ENCODE results near the gene FAM89A. TPM values are rescaled to one million over a fixed set of nuclear protein-coding genes. Genes with fewer than 3 reads are reported as not detected.
"Not testable (repeated sequence)": the region's sequence is repeated elsewhere in the genome, so short reads cannot be mapped to it uniquely, and the experiment has no call there.

The FAM89A gene
- total and polyA plus RNA-seq, 4 donors: 14.3 to 27.1 (median 23.2) TPM

DNA sequence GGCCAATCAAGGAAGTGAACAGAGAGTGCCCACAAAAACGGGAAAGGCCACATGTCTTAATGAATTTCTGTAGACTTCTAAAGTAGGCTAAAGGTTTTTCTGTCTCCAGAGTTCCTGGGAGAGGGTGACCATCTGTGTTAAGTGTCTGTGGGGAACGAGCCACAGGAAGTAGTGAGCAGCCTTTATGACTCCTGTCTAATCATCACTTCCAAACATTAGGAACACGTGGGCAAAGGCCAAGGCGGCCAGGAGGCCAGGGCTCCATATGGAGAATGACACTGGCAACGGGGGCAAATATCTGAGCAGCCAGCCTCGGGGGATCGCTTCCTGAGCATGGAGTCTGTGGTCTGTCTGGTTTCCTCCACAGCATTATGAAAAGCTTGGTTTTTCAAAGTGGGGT, 7.1 kb downstream of the FAM89A start:
- Histone ChIP-seq H3K27me3 (ENCODE audit: control insufficient read depth in 3 of 3, insufficient read depth in 3 of 3, low read length in 2 of 3) (peaks cover 0 to 13% (median 0%) of the 10 kb centered on the region in 3 donors), H3K4me1 (ENCODE audit: control insufficient read depth in 5 of 5, insufficient read depth in 5 of 5, low read length in 5 of 5) (peaks cover 0 to 28% (median 6%) of the 10 kb centered on the region in 5 donors), H3K36me3 (ENCODE audit: control insufficient read depth in 4 of 4, insufficient read depth in 4 of 4, low read length in 4 of 4) (peaks cover 0 to 3% (median 0%) of the 10 kb centered on the region in 4 donors), H3K9ac (ENCODE audit: insufficient read depth in 1 of 2, low read length in 2 of 2) (no peak overlapping the region), H3K27ac (ENCODE audit: low read depth in 1 of 2, low read length in 1 of 2) (peak overlapping the region in 1 of 2 donors; percentile 21), H3K4me3 (no peak overlapping the region), H3K9me3 (ENCODE audit: control insufficient read depth in 4 of 4, insufficient read depth in 3 of 4, low read length in 3 of 4) (no peaks in the 10 kb centered on the region)
- DNase-seq (no peak), ATAC-seq (ENCODE audit: insufficient read depth, low FRiP score) (no peak)
- TF ChIP-seq, protein P1, sequence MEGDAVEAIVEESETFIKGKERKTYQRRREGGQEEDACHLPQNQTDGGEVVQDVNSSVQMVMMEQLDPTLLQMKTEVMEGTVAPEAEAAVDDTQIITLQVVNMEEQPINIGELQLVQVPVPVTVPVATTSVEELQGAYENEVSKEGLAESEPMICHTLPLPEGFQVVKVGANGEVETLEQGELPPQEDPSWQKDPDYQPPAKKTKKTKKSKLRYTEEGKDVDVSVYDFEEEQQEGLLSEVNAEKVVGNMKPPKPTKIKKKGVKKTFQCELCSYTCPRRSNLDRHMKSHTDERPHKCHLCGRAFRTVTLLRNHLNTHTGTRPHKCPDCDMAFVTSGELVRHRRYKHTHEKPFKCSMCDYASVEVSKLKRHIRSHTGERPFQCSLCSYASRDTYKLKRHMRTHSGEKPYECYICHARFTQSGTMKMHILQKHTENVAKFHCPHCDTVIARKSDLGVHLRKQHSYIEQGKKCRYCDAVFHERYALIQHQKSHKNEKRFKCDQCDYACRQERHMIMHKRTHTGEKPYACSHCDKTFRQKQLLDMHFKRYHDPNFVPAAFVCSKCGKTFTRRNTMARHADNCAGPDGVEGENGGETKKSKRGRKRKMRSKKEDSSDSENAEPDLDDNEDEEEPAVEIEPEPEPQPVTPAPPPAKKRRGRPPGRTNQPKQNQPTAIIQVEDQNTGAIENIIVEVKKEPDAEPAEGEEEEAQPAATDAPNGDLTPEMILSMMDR (IDR thresholded peaks at IDR 0.05; ENCODE audit: control extremely low read depth, extremely low read depth): no peak
- 18 to 42% methylated on average over 7 of the region's 7 CpGs for WGBS, 2 donors

DNA sequence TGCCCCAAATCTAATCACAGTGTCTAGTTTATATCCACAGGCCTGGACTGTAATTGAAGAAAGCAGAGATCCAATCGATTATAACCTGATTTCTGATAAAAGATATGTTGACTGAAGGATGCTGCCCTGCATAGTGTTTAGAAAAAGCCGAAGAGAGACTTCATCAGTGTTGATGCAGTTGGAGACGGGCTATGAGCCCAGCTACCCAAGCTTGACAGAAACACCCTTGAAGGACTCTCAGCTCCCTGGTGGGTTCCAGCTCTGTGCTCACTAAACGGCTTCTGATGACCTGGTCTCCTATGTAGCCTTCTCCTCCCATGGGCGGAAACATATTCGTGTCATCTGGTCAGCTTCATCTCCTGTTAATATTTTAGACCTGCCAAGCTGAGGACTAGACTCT, 10.2 kb downstream of the FAM89A start:
- 85 to 90% methylated on average over 6 of the region's 6 CpGs for WGBS, 2 donors
- Histone ChIP-seq H3K4me1 (ENCODE audit: control insufficient read depth in 5 of 5, insufficient read depth in 5 of 5, low read length in 5 of 5) (peaks cover 0 to 13% (median 4%) of the 10 kb centered on the region in 5 donors), H3K27me3 (ENCODE audit: control insufficient read depth in 3 of 3, insufficient read depth in 3 of 3, low read length in 2 of 3) (peaks cover 0 to under 1% (median 0%) of the 10 kb centered on the region in 3 donors), H3K4me3 (no peak overlapping the region), H3K27ac (ENCODE audit: low read depth in 1 of 2, low read length in 1 of 2) (no peak overlapping the region), H3K36me3 (ENCODE audit: control insufficient read depth in 4 of 4, insufficient read depth in 4 of 4, low read length in 4 of 4) (peaks cover 0 to 3% (median 0%) of the 10 kb centered on the region in 4 donors), H3K9me3 (ENCODE audit: control insufficient read depth in 4 of 4, insufficient read depth in 3 of 4, low read length in 3 of 4) (no peaks in the 10 kb centered on the region), H3K9ac (ENCODE audit: insufficient read depth in 1 of 2, low read length in 2 of 2) (no peak overlapping the region)
- ATAC-seq (ENCODE audit: insufficient read depth, low FRiP score): no peak
- TF ChIP-seq, protein P1 (IDR thresholded peaks at IDR 0.05; ENCODE audit: control extremely low read depth, extremely low read depth): no peak
- DNase-seq: no peak

DNA sequence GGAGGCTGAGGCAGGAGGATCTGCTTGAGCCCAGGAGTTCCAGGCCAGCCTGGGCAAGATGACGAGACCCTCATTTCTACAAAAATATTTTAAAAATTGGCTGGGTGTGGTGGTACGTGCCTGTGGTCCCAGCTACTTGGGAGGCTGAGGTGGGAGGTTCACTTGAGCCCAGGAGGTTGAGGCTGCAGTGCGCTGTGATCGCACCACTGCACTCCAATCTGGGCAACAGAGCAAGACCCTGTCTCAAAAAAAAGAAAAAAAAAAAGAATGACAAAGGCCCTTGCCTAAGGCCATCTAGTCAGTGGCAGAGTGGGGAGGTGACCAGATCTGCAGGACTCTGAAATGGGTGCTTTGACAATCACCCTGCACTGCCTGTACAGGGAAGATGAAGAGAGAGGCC, 10.8 kb downstream of the FAM89A start:
- H3K27me3 ChIP-seq (ENCODE audit: control insufficient read depth in 3 of 3, insufficient read depth in 3 of 3, low read length in 2 of 3); H3K4me3 ChIP-seq; H3K9ac ChIP-seq (ENCODE audit: insufficient read depth in 1 of 2, low read length in 2 of 2); H3K36me3 ChIP-seq (ENCODE audit: control insufficient read depth in 4 of 4, insufficient read depth in 4 of 4, low read length in 4 of 4); H3K27ac ChIP-seq (ENCODE audit: low read depth in 1 of 2, low read length in 1 of 2); H3K9me3 ChIP-seq (ENCODE audit: control insufficient read depth in 4 of 4, insufficient read depth in 3 of 4, low read length in 3 of 4); ATAC-seq (ENCODE audit: insufficient read depth, low FRiP score); DNase-seq: not testable (repeated sequence)
- 94 to 100% methylated on average over 4 of the region's 4 CpGs for WGBS, 2 donors
- peaks cover 0 to 13% (median 4%) of the 10 kb centered on the region in 5 donors for H3K4me1 ChIP-seq (ENCODE audit: control insufficient read depth in 5 of 5, insufficient read depth in 5 of 5, low read length in 5 of 5)

DNA sequence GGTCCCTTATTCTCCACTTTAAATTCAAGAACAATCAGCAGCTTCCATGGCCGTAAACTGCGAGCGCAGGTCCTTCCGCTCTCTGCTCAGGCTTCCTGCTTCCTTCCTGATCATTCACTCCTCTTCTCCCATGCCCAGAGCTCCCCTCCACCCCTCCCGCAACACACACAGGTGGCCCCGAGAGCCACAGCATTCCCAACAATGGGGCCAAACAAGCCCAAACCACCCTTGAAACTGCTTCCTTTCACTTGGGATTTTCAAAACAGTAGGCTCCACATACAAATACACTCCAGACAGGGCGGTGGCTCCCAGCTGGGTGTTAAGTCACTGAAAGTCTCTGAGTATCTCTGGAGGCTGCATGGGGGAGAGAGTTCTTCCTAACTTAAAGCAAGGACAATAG, 11.4 kb downstream of the FAM89A start:
- no peaks in the 10 kb centered on the region for H3K9me3 ChIP-seq (ENCODE audit: control insufficient read depth in 4 of 4, insufficient read depth in 3 of 4, low read length in 3 of 4)
- peaks cover 0 to 13% (median 4%) of the 10 kb centered on the region in 5 donors for H3K4me1 ChIP-seq (ENCODE audit: control insufficient read depth in 5 of 5, insufficient read depth in 5 of 5, low read length in 5 of 5)
- H3K36me3 ChIP-seq (ENCODE audit: control insufficient read depth in 4 of 4, insufficient read depth in 4 of 4, low read length in 4 of 4): peaks cover 0 to 3% (median 0%) of the 10 kb centered on the region in 4 donors
- TF ChIP-seq, protein P1 (IDR thresholded peaks at IDR 0.05; ENCODE audit: control extremely low read depth, extremely low read depth): no peak
- WGBS, 2 donors: 22 to 42% methylated on average over 7 of the region's 7 CpGs
- ATAC-seq (ENCODE audit: insufficient read depth, low FRiP score) (peak; percentile 39), DNase-seq (peak in 2 of 3 donors; percentile 46 to 48)
- peak overlapping the region in 1 of 2 donors; percentile 26 for H3K27ac ChIP-seq (ENCODE audit: low read depth in 1 of 2, low read length in 1 of 2)
- H3K27me3 ChIP-seq (ENCODE audit: control insufficient read depth in 3 of 3, insufficient read depth in 3 of 3, low read length in 2 of 3): no peaks in the 10 kb centered on the region
- H3K9ac ChIP-seq (ENCODE audit: insufficient read depth in 1 of 2, low read length in 2 of 2): no peak overlapping the region
- no peak overlapping the region for H3K4me3 ChIP-seq

Measured in lung (tissue), 12 donors.